Measurements from ENCODE around the gene IZUMO1R.

The IZUMO1R gene

GRCh38 chr11:94307101-94307791 lies 2.9 kb downstream of the IZUMO1R start:
- no peak for DNase-seq (ENCODE audit: low read depth in 2 of 2)
- H3K4me3 ChIP-seq (replicated peaks in 1 of 2; ENCODE audit: low read depth in 2 of 2, low read length in 2 of 2): no peak overlapping the region
- TF ChIP-seq CTCF (IDR thresholded peaks at IDR 0.05; ENCODE audit: low read depth, low read length): no peak

- TF ChIP-seq CTCF (IDR thresholded peaks at IDR 0.05; ENCODE audit: low read depth, low read length): no peak
- no peak for DNase-seq (ENCODE audit: low read depth in 2 of 2)
Measured at GRCh38 chr11:94308024-94308423, 3.6 kb downstream of the IZUMO1R start.

GRCh38 chr11:94309757-94310156 lies 5.4 kb downstream of the IZUMO1R start:
- H3K4me3 ChIP-seq (replicated peaks in 1 of 2; ENCODE audit: low read depth in 2 of 2, low read length in 2 of 2): no peak overlapping the region
- DNase-seq (ENCODE audit: low read depth in 2 of 2): no peak
- TF ChIP-seq CTCF (IDR thresholded peaks at IDR 0.05; ENCODE audit: low read depth, low read length): no peak

More at GRCh38 chr11:94308024-94308423, 3.6 kb downstream of the IZUMO1R start:
- no peak overlapping the region for H3K4me3 ChIP-seq (replicated peaks in 1 of 2; ENCODE audit: low read depth in 2 of 2, low read length in 2 of 2)

- TF ChIP-seq CTCF (IDR thresholded peaks at IDR 0.05; ENCODE audit: low read depth, low read length): no peak
- H3K4me3 ChIP-seq (replicated peaks in 1 of 2; ENCODE audit: low read depth in 2 of 2, low read length in 2 of 2): no peak overlapping the region
- DNase-seq (ENCODE audit: low read depth in 2 of 2): no peak
Measured at GRCh38 chr11:94310191-94310875, 6.0 kb downstream of the IZUMO1R start.

GRCh38 chr11:94312339-94312738 lies 8.0 kb downstream of the IZUMO1R start:
- no peak for TF ChIP-seq CTCF (IDR thresholded peaks at IDR 0.05; ENCODE audit: low read depth, low read length)
- no peak overlapping the region for H3K4me3 ChIP-seq (replicated peaks in 1 of 2; ENCODE audit: low read depth in 2 of 2, low read length in 2 of 2)
- no peak for DNase-seq (ENCODE audit: low read depth in 2 of 2)

GRCh38 chr11:94314064-94314463 lies 9.7 kb downstream of the IZUMO1R start:
- TF ChIP-seq CTCF (IDR thresholded peaks at IDR 0.05; ENCODE audit: low read depth, low read length): no peak
- H3K4me3 ChIP-seq (replicated peaks in 1 of 2; ENCODE audit: low read depth in 2 of 2, low read length in 2 of 2): no peak overlapping the region
- DNase-seq (ENCODE audit: low read depth in 2 of 2): no peak

Data from cardiac fibroblast (primary cell).